IMR-90 (cell line): ENCODE data around the gene EFNA5. TPM values are rescaled to one million over a fixed set of nuclear protein-coding genes. Genes with fewer than 3 reads are reported as not detected.

Experiments
- ATAC-seq: fragments of 200-7000 bp; cut with Tn5 transposase; 2 replicates; pipeline ENCODE4 v1.9.1; 2020; ENCODE audit warnings: low read depth, mild to moderate bottlenecking, moderate library complexity
- BruUV-seq: library from RNA; stranded (reverse); fragments of 400-500 nt; replicated peaks from 2 replicates; lab custom pipeline; 2021; lab: Mats Ljungman, UMichigan
- CTCF ChIA-PET: fragments of 300-600 bp; formaldehyde crosslinking; extraction: SDS; loops from one replicate; lab custom pipeline; 2021; ENCODE audit warnings: antibody characterized with exemption; lab: Yijun Ruan, JAX
- POLR2A ChIA-PET: fragments of 300-600 bp; sonication (Branson Sonifier 250); formaldehyde crosslinking; loops from one replicate; lab custom pipeline; 2022; ENCODE audit warnings: antibody characterized with exemption; ENCODE audit not compliant: unreplicated experiment; lab: Charles Lee
- DNase-seq: peaks from one replicate; pipeline ENCODE4 v3.0.0; 2013
- H2AFZ ChIP-seq: replicated peaks from 2 replicates; pipeline ENCODE3; 2013; ENCODE audit warnings: low read length, mild to moderate bottlenecking; ENCODE audit not compliant: poor library complexity
- H2AK5ac ChIP-seq: 2 replicates; pipeline ENCODE4 v1.6.1; 2013; ENCODE audit warnings: low read depth, low read length, inconsistent platforms
- H2AK9ac ChIP-seq: replicated peaks from 2 replicates; pipeline ENCODE3; 2013; ENCODE audit warnings: mild to moderate bottlenecking, low read depth, low read length, moderate library complexity; ENCODE audit not compliant: poor library complexity
- H2BK120ac ChIP-seq: 2 replicates; pipeline ENCODE4 v1.6.1; 2013; ENCODE audit warnings: low read depth, low read length, inconsistent platforms
- H2BK15ac ChIP-seq: 3 replicates; pipeline ENCODE4 v1.6.1; 2013; ENCODE audit warnings: low read depth, low read length, inconsistent platforms
- H2BK20ac ChIP-seq: 2 replicates; pipeline ENCODE4 v1.6.1; 2013; ENCODE audit warnings: low read depth, mild to moderate bottlenecking, inconsistent platforms, low read length, moderate library complexity
- H2BK5ac ChIP-seq: 2 replicates; pipeline ENCODE4 v1.6.1; 2013; ENCODE audit warnings: mild to moderate bottlenecking, low read depth, low read length, inconsistent platforms; ENCODE audit not compliant: poor library complexity, severe bottlenecking
- H3K14ac ChIP-seq: replicated peaks from 2 replicates; pipeline ENCODE4 v1.6.1; 2013; ENCODE audit warnings: low read depth, low read length, inconsistent platforms
- H3K18ac ChIP-seq: 2 replicates; pipeline ENCODE4 v1.6.1; 2013; ENCODE audit warnings: low read depth, low read length, control low read depth
- H3K23ac ChIP-seq: 2 replicates; pipeline ENCODE4 v1.6.1; 2013; ENCODE audit warnings: low read depth, low read length, inconsistent platforms
- H3K27ac ChIP-seq: 2 replicates; pipeline ENCODE4 v1.5.1; 2013; ENCODE audit warnings: mild to moderate bottlenecking, control low read depth, low read length; ENCODE audit not compliant: insufficient read depth
- H3K27me3 ChIP-seq: 2 replicates; pipeline ENCODE4 v1.6.1; 2013; ENCODE audit warnings: low read length; ENCODE audit not compliant: control insufficient read depth, insufficient read depth
- H3K36me3 ChIP-seq: 2 replicates; pipeline ENCODE4 v1.6.1; 2013; ENCODE audit warnings: low read length, mixed read lengths; ENCODE audit not compliant: control insufficient read depth, insufficient read depth
- H3K4ac ChIP-seq: 2 replicates; pipeline ENCODE4 v1.6.1; 2013; ENCODE audit warnings: low read depth, low read length, inconsistent platforms
- H3K4me1 ChIP-seq: 2 replicates; pipeline ENCODE4 v1.6.1; 2013; ENCODE audit warnings: low read length, mixed read lengths; ENCODE audit not compliant: control insufficient read depth, insufficient read depth
- H3K4me2 ChIP-seq: 2 replicates; pipeline ENCODE4 v1.6.1; 2013; ENCODE audit warnings: low read depth, mild to moderate bottlenecking, control low read depth, low read length, moderate library complexity
- H3K4me3 ChIP-seq: 2 replicates; pipeline ENCODE4 v1.5.1; 2013; ENCODE audit warnings: low read depth, mild to moderate bottlenecking, control low read depth, low read length, moderate library complexity; ENCODE audit not compliant: insufficient read depth
- H3K56ac ChIP-seq: 2 replicates; pipeline ENCODE4 v1.6.1; 2013; ENCODE audit warnings: low read length, inconsistent platforms; ENCODE audit not compliant: insufficient read depth; ENCODE audit errors: extremely low read depth
- H3K79me1 ChIP-seq, 2 experiments: 2 replicates each; pipeline ENCODE4 v1.6.1; 2013; ENCODE audit warnings: low read length in 2 of 2, inconsistent platforms in 1 of 2, low read depth in 1 of 2
- H3K9ac ChIP-seq: 2 replicates; pipeline ENCODE4 v1.6.1; 2013; ENCODE audit warnings: low read depth, low read length, control low read depth
- H3K9me1 ChIP-seq: 2 replicates; pipeline ENCODE4 v1.6.1; 2013; ENCODE audit warnings: low read length, inconsistent platforms; ENCODE audit not compliant: insufficient read depth
- H3K9me3 ChIP-seq: 2 replicates; pipeline ENCODE4 v1.6.1; 2013; ENCODE audit warnings: low read length; ENCODE audit not compliant: control insufficient read depth, insufficient read depth
- H4K20me1 ChIP-seq: 2 replicates; pipeline ENCODE4 v1.6.1; 2013; ENCODE audit warnings: low read length, inconsistent platforms; ENCODE audit not compliant: insufficient read depth
- H4K5ac ChIP-seq: 2 replicates; pipeline ENCODE4 v1.6.1; 2013; ENCODE audit warnings: mild to moderate bottlenecking, low read depth, low read length, control low read depth
- H4K8ac ChIP-seq, 2 experiments: 2 replicates each; pipeline ENCODE4 v1.6.1; 2013; ENCODE audit warnings: low read depth in 2 of 2, low read length in 2 of 2, control low read depth in 1 of 2, inconsistent platforms in 1 of 2
- H4K91ac ChIP-seq: 2 replicates; pipeline ENCODE4 v1.6.1; 2013; ENCODE audit warnings: low read depth, low read length, inconsistent platforms; ENCODE audit not compliant: insufficient read depth
- BHLHE40 ChIP-seq: fragments of 150-350 bp; IDR thresholded peaks from 2 replicates; pipeline ENCODE4 v1.6.1; 2016; ENCODE audit warnings: mild to moderate bottlenecking, low read depth, low read length
- CEBPB ChIP-seq: IDR thresholded peaks from 2 replicates; pipeline ENCODE4 v1.6.1; 2012; ENCODE audit warnings: low read depth, low read length, improper control_type of control experiment
- CHD1 ChIP-seq: IDR thresholded peaks from 2 replicates; pipeline ENCODE4 v1.6.1; 2012; ENCODE audit warnings: low read depth, low read length, improper control_type of control experiment
- MAFK ChIP-seq: IDR thresholded peaks from 2 replicates; pipeline ENCODE4 v1.6.1; 2012; ENCODE audit warnings: low read depth, low read length, improper control_type of control experiment
- MAZ ChIP-seq: IDR thresholded peaks from 2 replicates; pipeline ENCODE4 v1.6.1; 2012; ENCODE audit warnings: low read depth, mild to moderate bottlenecking, low read length, improper control_type of control experiment, moderate library complexity, borderline replicate concordance
- MXI1 ChIP-seq: IDR thresholded peaks from 2 replicates; pipeline ENCODE4 v1.6.1; 2012; ENCODE audit warnings: low read depth, mild to moderate bottlenecking, low read length, moderate library complexity, borderline replicate concordance
- NFE2L2 ChIP-seq: fragments of 150-350 bp; IDR thresholded peaks from 2 replicates; pipeline ENCODE4 v1.6.1; 2016; ENCODE audit warnings: low read depth, mild to moderate bottlenecking, low read length
- POLR2A ChIP-seq: IDR thresholded peaks from 2 replicates; pipeline ENCODE4 v1.6.1; 2012; ENCODE audit warnings: mild to moderate bottlenecking, low read depth, low read length
- RAD21 ChIP-seq: IDR thresholded peaks from 2 replicates; pipeline ENCODE4 v1.6.1; 2012; ENCODE audit warnings: low read length, improper control_type of control experiment
- RCOR1 ChIP-seq: IDR thresholded peaks from 2 replicates; pipeline ENCODE4 v1.6.1; 2012; ENCODE audit warnings: mild to moderate bottlenecking, low read length, improper control_type of control experiment; ENCODE audit not compliant: insufficient replicate concordance
- RFX5 ChIP-seq: IDR thresholded peaks from 2 replicates; pipeline ENCODE4 v1.8.0; 2012; ENCODE audit warnings: low read depth, mild to moderate bottlenecking, low read length, moderate library complexity
- SMC3 ChIP-seq: fragments of 150-350 bp; IDR thresholded peaks from 2 replicates; pipeline ENCODE4 v1.6.1; 2016; ENCODE audit warnings: low read depth, mild to moderate bottlenecking, antibody characterized with exemption, low read length, moderate library complexity
- WGBS, 2 experiments: methylation state at CpG; one replicate each; pipeline versions ENCODE4 v1.1.5 to v1.1.7; 2013; ENCODE audit warnings: missing lambda C conversion rate in 2 of 2; ENCODE audit not compliant: insufficient read length in 1 of 2; ENCODE audit errors: extremely low coverage in 2 of 2; 5-methylcytosine and 5-hydroxymethylcytosine counted together
- dilution Hi-C: fragments of 300-500 bp; cut with HindIII; formaldehyde crosslinking; loops from one replicate; pipeline ENCODE4 v1.14.3; 2018; ENCODE audit warnings: low sequenced_read_pairs; ENCODE audit not compliant: unreplicated experiment
- in situ Hi-C: fragments of 300-500 bp; cut with MboI; formaldehyde crosslinking; loops from 3 replicates; pipeline ENCODE4 v1.14.3; 2019; ENCODE audit warnings: low sequenced_read_pairs, inconsistent platforms, mixed read lengths
- intact Hi-C: fragments of 100-400 bp; cut with micrococcal nuclease; formaldehyde crosslinking; loops from 2 replicates; pipeline ENCODE4 v1.10.0; 2022
- polyA plus RNA-seq, 3 experiments: library from polyadenylated mRNA; depleted of rRNA; stranded (reverse); fragments of >200 nt; gene quantifications; 2 replicates each; pipeline ENCODE4 v1.2.3, GENCODE V29; 2012; ENCODE audit warnings: low replicate concordance in 1 of 3
- total RNA-seq: library from RNA; depleted of rRNA; stranded (reverse); fragments of >200 nt; gene quantifications from 2 replicates; pipeline ENCODE4 v1.2.3, GENCODE V29; 2012
- TF ChIP-seq, protein P1 (sequence below): fragments of 150-350 bp; IDR thresholded peaks from 2 replicates; pipeline ENCODE4 v1.6.1; 2016; ENCODE audit warnings: low read depth, mild to moderate bottlenecking, low read length, moderate library complexity, borderline replicate concordance
- TF ChIP-seq, protein P2 (sequence below): conservative IDR thresholded peaks from 2 replicates; pipeline ENCODE4 v1.5.1; 2012; ENCODE audit warnings: mild to moderate bottlenecking, low read depth, low read length, improper control_type of control experiment
- TF ChIP-seq, protein P3 (sequence below): fragments of 150-350 bp; IDR thresholded peaks from 2 replicates; pipeline ENCODE4 v1.6.1; 2017; ENCODE audit warnings: mild to moderate bottlenecking, antibody characterized with exemption, low read length, low read depth

The EFNA5 gene
- total and polyA plus RNA-seq, 2 of the 4 experiments (the other 2 are of a cell fraction): 1.5 to 1.6 TPM

GRCh38 chr5:107340631-107341030 lies 330.1 kb downstream of the EFNA5 start:
- no CpG with 5 or more reads among the region's 3 CpGs for WGBS, 2 experiments
- POLR2A ChIA-PET: interaction anchor here (0.6 kb wide), 1 partner anchor 83 kb away, joined by 4 read pairs; no protein-coding TSS in a partner anchor
- no peak overlapping the region for H4K91ac ChIP-seq

More at GRCh38 chr5:107340631-107341030, 330.1 kb downstream of the EFNA5 start:
- in situ Hi-C loops (no loop called here), dilution Hi-C loops (no loop called here), intact Hi-C loops (no loop called here)
- Histone ChIP-seq H3K4ac (no peak overlapping the region), H3K27ac (no peak overlapping the region), H4K5ac (no peak overlapping the region), H2AK5ac (no peak overlapping the region), H3K79me1 (no peaks in the 10 kb centered on the region), H3K9ac (no peak overlapping the region), H2AFZ (no peak overlapping the region), H3K4me2 (no peak overlapping the region), H2AK9ac (no peak overlapping the region), H3K18ac (no peak overlapping the region), H2BK20ac (no peak overlapping the region), H3K27me3 (no peaks in the 10 kb centered on the region), H3K56ac (no peak overlapping the region), H3K14ac (no peak overlapping the region), H4K20me1 (no peaks in the 10 kb centered on the region), H3K23ac (no peak overlapping the region), H2BK120ac (no peak overlapping the region), H2BK5ac (no peak overlapping the region), H3K9me3 (no peaks in the 10 kb centered on the region), H3K9me1 (no peaks in the 10 kb centered on the region), H3K36me3 (no peaks in the 10 kb centered on the region), H2BK15ac (no peak overlapping the region), H3K4me1 (no peaks in the 10 kb centered on the region), H3K4me3 (no peak overlapping the region), H4K8ac (no peak overlapping the region)
- TF ChIP-seq, protein P1, sequence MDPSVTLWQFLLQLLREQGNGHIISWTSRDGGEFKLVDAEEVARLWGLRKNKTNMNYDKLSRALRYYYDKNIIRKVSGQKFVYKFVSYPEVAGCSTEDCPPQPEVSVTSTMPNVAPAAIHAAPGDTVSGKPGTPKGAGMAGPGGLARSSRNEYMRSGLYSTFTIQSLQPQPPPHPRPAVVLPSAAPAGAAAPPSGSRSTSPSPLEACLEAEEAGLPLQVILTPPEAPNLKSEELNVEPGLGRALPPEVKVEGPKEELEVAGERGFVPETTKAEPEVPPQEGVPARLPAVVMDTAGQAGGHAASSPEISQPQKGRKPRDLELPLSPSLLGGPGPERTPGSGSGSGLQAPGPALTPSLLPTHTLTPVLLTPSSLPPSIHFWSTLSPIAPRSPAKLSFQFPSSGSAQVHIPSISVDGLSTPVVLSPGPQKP: no peak
- TF ChIP-seq RCOR1: no peak
- TF ChIP-seq, protein P2, sequence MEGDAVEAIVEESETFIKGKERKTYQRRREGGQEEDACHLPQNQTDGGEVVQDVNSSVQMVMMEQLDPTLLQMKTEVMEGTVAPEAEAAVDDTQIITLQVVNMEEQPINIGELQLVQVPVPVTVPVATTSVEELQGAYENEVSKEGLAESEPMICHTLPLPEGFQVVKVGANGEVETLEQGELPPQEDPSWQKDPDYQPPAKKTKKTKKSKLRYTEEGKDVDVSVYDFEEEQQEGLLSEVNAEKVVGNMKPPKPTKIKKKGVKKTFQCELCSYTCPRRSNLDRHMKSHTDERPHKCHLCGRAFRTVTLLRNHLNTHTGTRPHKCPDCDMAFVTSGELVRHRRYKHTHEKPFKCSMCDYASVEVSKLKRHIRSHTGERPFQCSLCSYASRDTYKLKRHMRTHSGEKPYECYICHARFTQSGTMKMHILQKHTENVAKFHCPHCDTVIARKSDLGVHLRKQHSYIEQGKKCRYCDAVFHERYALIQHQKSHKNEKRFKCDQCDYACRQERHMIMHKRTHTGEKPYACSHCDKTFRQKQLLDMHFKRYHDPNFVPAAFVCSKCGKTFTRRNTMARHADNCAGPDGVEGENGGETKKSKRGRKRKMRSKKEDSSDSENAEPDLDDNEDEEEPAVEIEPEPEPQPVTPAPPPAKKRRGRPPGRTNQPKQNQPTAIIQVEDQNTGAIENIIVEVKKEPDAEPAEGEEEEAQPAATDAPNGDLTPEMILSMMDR: no peak
- no peak for TF ChIP-seq CHD1
- no peak for TF ChIP-seq MAFK
- no peak for TF ChIP-seq NFE2L2
- no peak for TF ChIP-seq RAD21
- TF ChIP-seq RFX5: no peak
- no peak for TF ChIP-seq MAZ
- no peak for TF ChIP-seq SMC3
- no peak for TF ChIP-seq MXI1
- no peak for TF ChIP-seq BHLHE40
- no peak for TF ChIP-seq POLR2A
- TF ChIP-seq, protein P3, sequence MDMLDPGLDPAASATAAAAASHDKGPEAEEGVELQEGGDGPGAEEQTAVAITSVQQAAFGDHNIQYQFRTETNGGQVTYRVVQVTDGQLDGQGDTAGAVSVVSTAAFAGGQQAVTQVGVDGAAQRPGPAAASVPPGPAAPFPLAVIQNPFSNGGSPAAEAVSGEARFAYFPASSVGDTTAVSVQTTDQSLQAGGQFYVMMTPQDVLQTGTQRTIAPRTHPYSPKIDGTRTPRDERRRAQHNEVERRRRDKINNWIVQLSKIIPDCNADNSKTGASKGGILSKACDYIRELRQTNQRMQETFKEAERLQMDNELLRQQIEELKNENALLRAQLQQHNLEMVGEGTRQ: no peak
- TF ChIP-seq CEBPB: no peak
- ATAC-seq (no peak), DNase-seq (no peak)
- BruUV-seq: no TSS peak
- CTCF ChIA-PET: no interaction called here
